Liver (tissue), 9 donors: Measurements from ENCODE around the gene KDM2A. TPM values are rescaled to one million over a fixed set of nuclear protein-coding genes. Genes with fewer than 3 reads are reported as not detected.
A peak's percentile ranks its signal among the peaks of the same experiment; 100 is the strongest.
"Not testable (repeated sequence)": the region's sequence is repeated elsewhere in the genome, so short reads cannot be mapped to it uniquely, and the experiment has no call there.

Experiments
- DNase-seq: peaks from one replicate; pipeline ENCODE4 v3.0.0-alpha.2; 2017; ENCODE audit warnings: low spot score
- H3K27ac ChIP-seq, 2 donors: one replicate each; pipeline ENCODE4 v1.7.0; 2013; ENCODE audit warnings: inconsistent platforms in 2 of 2, low read length in 2 of 2, control low read depth in 1 of 2, low read depth in 1 of 2, mild to moderate bottlenecking in 1 of 2
- H3K27me3 ChIP-seq, 4 donors: one replicate each; pipeline versions ENCODE4 v1.6.1 to v1.7.0; 2013; ENCODE audit warnings: low read length in 3 of 4, inconsistent platforms in 1 of 4, mild to moderate bottlenecking in 1 of 4, moderate library complexity in 1 of 4; ENCODE audit not compliant: control insufficient read depth in 4 of 4, insufficient read depth in 4 of 4
- H3K36me3 ChIP-seq, 4 donors: one replicate each; pipeline versions ENCODE4 v1.6.1 to v1.7.0; 2013; ENCODE audit warnings: low read length in 3 of 4, mild to moderate bottlenecking in 3 of 4, low read depth in 1 of 4, moderate library complexity in 1 of 4; ENCODE audit not compliant: control insufficient read depth in 4 of 4, insufficient read depth in 3 of 4
- H3K4me1 ChIP-seq, 4 donors: one replicate each; pipeline versions ENCODE4 v1.6.1 to v1.7.0; 2013; ENCODE audit warnings: low read length in 3 of 4, mild to moderate bottlenecking in 3 of 4, moderate library complexity in 1 of 4; ENCODE audit not compliant: control insufficient read depth in 4 of 4, insufficient read depth in 4 of 4
- H3K4me3 ChIP-seq, 3 donors: one replicate each; pipeline versions ENCODE4 v1.6.1 to v1.7.0; 2013; ENCODE audit warnings: low read length in 3 of 3, control low read depth in 1 of 3, low read depth in 1 of 3, mild to moderate bottlenecking in 1 of 3
- H3K9ac ChIP-seq, 2 donors: one replicate each; pipeline ENCODE4 v1.7.0; 2013; ENCODE audit warnings: low read length in 2 of 2, mild to moderate bottlenecking in 2 of 2, moderate library complexity in 2 of 2, control low read depth in 1 of 2, low read depth in 1 of 2
- H3K9me3 ChIP-seq, 4 donors: one replicate each; pipeline versions ENCODE4 v1.6.1 to v1.7.0; 2013; ENCODE audit warnings: low read length in 3 of 4; ENCODE audit not compliant: control insufficient read depth in 4 of 4
- EGR1 ChIP-seq, 2 donors: IDR thresholded peaks; 2 replicates each; pipeline ENCODE4 v1.6.1; 2016 to 2018; ENCODE audit warnings: antibody characterized with exemption in 2 of 2, low read depth in 2 of 2
- FOXA1 ChIP-seq: IDR thresholded peaks from 2 replicates; pipeline ENCODE4 v1.6.1; 2016; ENCODE audit warnings: antibody characterized with exemption
- FOXA2 ChIP-seq: IDR thresholded peaks from 2 replicates; pipeline ENCODE4 v1.6.1; 2016; ENCODE audit warnings: antibody characterized with exemption
- GABPA ChIP-seq, 2 donors: IDR thresholded peaks in 1 of 2; conservative IDR thresholded peaks in 1 of 2; 2 replicates each; pipeline ENCODE4 v1.6.1; 2016; ENCODE audit warnings: antibody characterized with exemption in 2 of 2, mild to moderate bottlenecking in 1 of 2, moderate library complexity in 1 of 2
- HNF4A ChIP-seq, 2 donors: conservative IDR thresholded peaks; 2 replicates each; pipeline ENCODE4 v1.6.1; 2016; ENCODE audit warnings: antibody characterized with exemption in 2 of 2, mild to moderate bottlenecking in 2 of 2
- HNF4G ChIP-seq: IDR thresholded peaks from 2 replicates; pipeline ENCODE4 v1.6.1; 2016; ENCODE audit warnings: antibody characterized with exemption
- MAX ChIP-seq: IDR thresholded peaks from 2 replicates; pipeline ENCODE4 v1.6.1; 2016; ENCODE audit warnings: antibody characterized with exemption
- NR2F2 ChIP-seq: IDR thresholded peaks from 2 replicates; pipeline ENCODE4 v1.6.1; 2016; ENCODE audit warnings: antibody characterized with exemption
- RAD21 ChIP-seq, 2 donors: IDR thresholded peaks; 2 replicates each; pipeline ENCODE4 v1.6.1; 2016; ENCODE audit warnings: antibody characterized with exemption in 2 of 2, mild to moderate bottlenecking in 2 of 2
- RXRA ChIP-seq, 2 donors: IDR thresholded peaks; 2 replicates each; pipeline ENCODE4 v1.6.1; 2017 to 2018; ENCODE audit warnings: antibody characterized with exemption in 2 of 2, mild to moderate bottlenecking in 1 of 2
- SP1 ChIP-seq: IDR thresholded peaks from 2 replicates; pipeline ENCODE4 v1.6.1; 2018; ENCODE audit warnings: antibody characterized with exemption, mild to moderate bottlenecking
- TAF1 ChIP-seq: conservative IDR thresholded peaks from 2 replicates; pipeline ENCODE4 v1.6.1; 2016; ENCODE audit warnings: antibody characterized with exemption, mild to moderate bottlenecking
- YY1 ChIP-seq: IDR thresholded peaks from 2 replicates; pipeline ENCODE4 v1.6.1; 2016; ENCODE audit warnings: antibody characterized with exemption, mild to moderate bottlenecking
- WGBS: extraction: QIAGEN DNeasy Blood & Tissue Kit; methylation state at CpG from one replicate; pipeline ENCODE4 v1.1.7; 2013; 5-methylcytosine and 5-hydroxymethylcytosine counted together
- polyA plus RNA-seq, 2 donors: library from polyadenylated mRNA; stranded (reverse) in 1 of 2; unstranded in 1 of 2; fragments of 200-250 nt in 1 of 2; fragments of >200 nt in 1 of 2; fragmentation: Nextera tagmentation in 1 of 2; extraction: Ambion mirVana in 1 of 2; gene quantifications; one replicate each; pipeline versions ENCODE4 v1.2.1 to v1.2.3, GENCODE V29; 2013 to 2015
- total RNA-seq, 2 donors: library from RNA; depleted of rRNA; stranded (reverse); fragments of >200 nt; gene quantifications; one replicate each; pipeline ENCODE4 v1.2.3, GENCODE V29; 2014
- TF ChIP-seq, protein P1 (sequence below): fragments of 150-350 bp; IDR thresholded peaks from 2 replicates; pipeline ENCODE4 v1.5.1; 2017; ENCODE audit warnings: improper control_type of control experiment, low read depth, low read length; ENCODE audit not compliant: missing input control
- TF ChIP-seq, protein P2 (sequence below): IDR thresholded peaks from 2 replicates; pipeline ENCODE4 v1.6.1; 2016; ENCODE audit warnings: antibody characterized with exemption
- donor health status: healthy.
- donor health status: healthy.
- donor health status: healthy.
- donor health status: healthy.
- donor health status: healthy.

The KDM2A gene
- total and polyA plus RNA-seq, 4 donors, result 8.3 to 44.9 (median 22.4) TPM

DNA sequence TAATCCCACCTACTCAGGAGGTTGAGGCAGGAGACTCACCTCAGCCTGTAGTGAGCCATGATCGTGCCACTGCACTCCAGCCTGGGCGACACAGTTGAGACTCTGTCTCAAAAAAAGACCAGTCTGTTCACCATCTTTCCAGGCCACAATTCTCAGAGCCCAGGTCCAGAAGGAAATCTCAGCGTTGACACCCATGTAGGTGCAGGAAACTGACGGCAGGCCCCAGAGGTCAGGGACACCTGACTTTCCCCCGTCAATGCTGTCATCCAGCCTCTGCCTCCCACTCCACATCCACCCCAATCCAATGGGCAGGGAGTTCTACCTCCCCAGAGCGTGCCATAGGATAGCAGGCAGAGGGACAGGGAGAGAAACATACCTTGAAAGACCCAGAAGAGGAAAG lies 141.3 kb downstream of the KDM2A start (continued):
- TF ChIP-seq, protein P1, sequence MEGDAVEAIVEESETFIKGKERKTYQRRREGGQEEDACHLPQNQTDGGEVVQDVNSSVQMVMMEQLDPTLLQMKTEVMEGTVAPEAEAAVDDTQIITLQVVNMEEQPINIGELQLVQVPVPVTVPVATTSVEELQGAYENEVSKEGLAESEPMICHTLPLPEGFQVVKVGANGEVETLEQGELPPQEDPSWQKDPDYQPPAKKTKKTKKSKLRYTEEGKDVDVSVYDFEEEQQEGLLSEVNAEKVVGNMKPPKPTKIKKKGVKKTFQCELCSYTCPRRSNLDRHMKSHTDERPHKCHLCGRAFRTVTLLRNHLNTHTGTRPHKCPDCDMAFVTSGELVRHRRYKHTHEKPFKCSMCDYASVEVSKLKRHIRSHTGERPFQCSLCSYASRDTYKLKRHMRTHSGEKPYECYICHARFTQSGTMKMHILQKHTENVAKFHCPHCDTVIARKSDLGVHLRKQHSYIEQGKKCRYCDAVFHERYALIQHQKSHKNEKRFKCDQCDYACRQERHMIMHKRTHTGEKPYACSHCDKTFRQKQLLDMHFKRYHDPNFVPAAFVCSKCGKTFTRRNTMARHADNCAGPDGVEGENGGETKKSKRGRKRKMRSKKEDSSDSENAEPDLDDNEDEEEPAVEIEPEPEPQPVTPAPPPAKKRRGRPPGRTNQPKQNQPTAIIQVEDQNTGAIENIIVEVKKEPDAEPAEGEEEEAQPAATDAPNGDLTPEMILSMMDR, result no peak
- TF ChIP-seq NR2F2 (no peak), RAD21 (IDR thresholded peaks at IDR 0.05) (no peak), HNF4G (no peak), EGR1 (IDR thresholded peaks at IDR 0.05; ENCODE audit: low read depth in 2 of 2) (no peak)

- H3K27me3 ChIP-seq, H3K9ac ChIP-seq, H3K9me3 ChIP-seq, H3K36me3 ChIP-seq, H3K27ac ChIP-seq: not testable (repeated sequence)
- Histone ChIP-seq H3K4me3 (peak overlapping the region in 1 of 3 donors; percentile 34), H3K4me1 (peaks cover 12 to 55% (median 38%) of the 10 kb centered on the region in 4 donors)
- WGBS, result 32% methylated on average over 50 of the region's 50 CpGs
- peak; percentile 54 for DNase-seq
Measured at GRCh38 chr11:67260885-67261639, 142.0 kb downstream of the KDM2A start.

- Histone ChIP-seq H3K36me3 (peaks cover 0 to 2% (median 0%) of the 10 kb centered on the region in 4 donors), H3K4me1 (peaks cover 12 to 52% (median 34%) of the 10 kb centered on the region in 4 donors), H3K9me3 (no peaks in the 10 kb centered on the region), H3K4me3 (no peak overlapping the region), H3K9ac (no peak overlapping the region), H3K27me3 (no peaks in the 10 kb centered on the region), H3K27ac (no peak overlapping the region)
- TF ChIP-seq, protein P2, sequence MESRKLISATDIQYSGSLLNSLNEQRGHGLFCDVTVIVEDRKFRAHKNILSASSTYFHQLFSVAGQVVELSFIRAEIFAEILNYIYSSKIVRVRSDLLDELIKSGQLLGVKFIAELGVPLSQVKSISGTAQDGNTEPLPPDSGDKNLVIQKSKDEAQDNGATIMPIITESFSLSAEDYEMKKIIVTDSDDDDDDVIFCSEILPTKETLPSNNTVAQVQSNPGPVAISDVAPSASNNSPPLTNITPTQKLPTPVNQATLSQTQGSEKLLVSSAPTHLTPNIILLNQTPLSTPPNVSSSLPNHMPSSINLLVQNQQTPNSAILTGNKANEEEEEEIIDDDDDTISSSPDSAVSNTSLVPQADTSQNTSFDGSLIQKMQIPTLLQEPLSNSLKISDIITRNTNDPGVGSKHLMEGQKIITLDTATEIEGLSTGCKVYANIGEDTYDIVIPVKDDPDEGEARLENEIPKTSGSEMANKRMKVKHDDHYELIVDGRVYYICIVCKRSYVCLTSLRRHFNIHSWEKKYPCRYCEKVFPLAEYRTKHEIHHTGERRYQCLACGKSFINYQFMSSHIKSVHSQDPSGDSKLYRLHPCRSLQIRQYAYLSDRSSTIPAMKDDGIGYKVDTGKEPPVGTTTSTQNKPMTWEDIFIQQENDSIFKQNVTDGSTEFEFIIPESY, result no peak
- TF ChIP-seq EGR1 (IDR thresholded peaks at IDR 0.05; ENCODE audit: low read depth in 2 of 2), result no peak
- TF ChIP-seq HNF4A (conservative IDR thresholded peaks at IDR 0.05), result peak in 1 of 2 donors; percentile 42
- no peak for TF ChIP-seq MAX
- no peak for TF ChIP-seq HNF4G
- 28% methylated on average over 18 of the region's 18 CpGs for WGBS
- no peak for DNase-seq
Measured at GRCh38 chr11:67261640-67261945, 142.5 kb downstream of the KDM2A start.

- no peak for DNase-seq
- Histone ChIP-seq H3K9me3 (no peaks in the 10 kb centered on the region), H3K9ac (no peak overlapping the region), H3K27ac (no peak overlapping the region), H3K36me3 (peaks cover 0 to 2% (median 0%) of the 10 kb centered on the region in 4 donors), H3K4me3 (no peak overlapping the region), H3K27me3 (no peaks in the 10 kb centered on the region), H3K4me1 (peaks cover 12 to 49% (median 30%) of the 10 kb centered on the region in 4 donors)
- 59% methylated on average over 18 of the region's 18 CpGs for WGBS
- TF ChIP-seq GABPA (IDR thresholded peaks at IDR 0.05 in 1 of 2, conservative IDR thresholded peaks at IDR 0.05 in 1 of 2) (no peak), SP1 (no peak), FOXA2 (no peak), RAD21 (IDR thresholded peaks at IDR 0.05) (no peak), MAX (no peak), RXRA (IDR thresholded peaks at IDR 0.05) (no peak), FOXA1 (no peak), EGR1 (IDR thresholded peaks at IDR 0.05; ENCODE audit: low read depth in 2 of 2) (no peak), YY1 (no peak), TAF1 (no peak)
Measured at GRCh38 chr11:67261946-67262681, 143.1 kb downstream of the KDM2A start.
